RWPE2 (cell line): Measurements from ENCODE around the gene FAM185A.
"Not testable (repeated sequence)": the region's sequence is repeated elsewhere in the genome, so short reads cannot be mapped to it uniquely, and the experiment has no call there.

Experiments
- ATAC-seq: fragments of 200-7000 bp; cut with Tn5 transposase; 3 replicates; pipeline ENCODE4 v1.9.1; 2021; ENCODE audit warnings: low read depth
- DNase-seq: peaks from one replicate; pipeline ENCODE4 v3.0.0-alpha.2; 2020; ENCODE audit warnings: low spot score
- H3K27ac ChIP-seq: fragments of 450-650 bp; 2 replicates; pipeline ENCODE4 v1.5.1; 2017; ENCODE audit warnings: mild to moderate bottlenecking; ENCODE audit not compliant: poor library complexity, severe bottlenecking
- H3K27me3 ChIP-seq: fragments of 250-450 bp; sonication (Bioruptor Pico); 2 replicates; pipeline ENCODE4 v1.5.1; 2021; ENCODE audit warnings: mild to moderate bottlenecking, moderate library complexity; ENCODE audit not compliant: insufficient read depth, poor library complexity, severe bottlenecking
- H3K36me3 ChIP-seq: fragments of 250-450 bp; sonication (Bioruptor Pico); 2 replicates; pipeline ENCODE4 v1.5.1; 2020; ENCODE audit warnings: low read depth, mild to moderate bottlenecking, moderate library complexity
- H3K4me1 ChIP-seq: fragments of 250-450 bp; sonication (Bioruptor Pico); 2 replicates; pipeline ENCODE4 v1.5.1; 2021; ENCODE audit warnings: mild to moderate bottlenecking, moderate library complexity; ENCODE audit not compliant: insufficient read depth, poor library complexity, severe bottlenecking
- H3K4me3 ChIP-seq: fragments of 250-450 bp; sonication (Bioruptor Pico); 2 replicates; pipeline ENCODE4 v1.5.1; 2021; ENCODE audit warnings: mild to moderate bottlenecking, moderate library complexity; ENCODE audit not compliant: severe bottlenecking
- H3K9me3 ChIP-seq: fragments of 250-450 bp; sonication (Bioruptor Pico); 2 replicates; pipeline ENCODE4 v1.5.1; 2021; ENCODE audit warnings: mild to moderate bottlenecking, moderate library complexity; ENCODE audit not compliant: severe bottlenecking
- TF ChIP-seq, protein P1 (sequence below): fragments of 450-650 bp; IDR thresholded peaks from one replicate; pipeline ENCODE4 v1.5.1; 2017; ENCODE audit warnings: mild to moderate bottlenecking, moderate library complexity; ENCODE audit not compliant: poor library complexity, severe bottlenecking

The FAM185A gene

DNA sequence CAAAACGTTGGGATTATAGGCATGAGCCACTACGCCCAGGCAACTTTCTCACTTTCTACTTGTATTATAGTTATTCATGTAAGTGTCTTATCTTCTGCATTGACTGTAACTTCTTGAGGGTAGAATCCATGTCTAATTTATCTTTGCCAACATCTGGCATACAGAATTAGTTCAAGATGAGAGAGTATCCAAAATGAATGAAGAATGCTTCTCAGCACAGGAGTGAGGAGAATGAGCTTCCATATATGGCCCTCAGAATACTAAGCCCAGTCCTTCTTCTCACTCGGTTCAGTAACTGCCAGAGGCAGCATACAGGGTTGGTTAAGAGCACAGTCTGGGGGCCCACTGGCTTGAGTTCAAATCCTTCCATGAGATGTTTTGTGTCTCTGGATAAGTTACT, 89.0 kb downstream of the FAM185A start:
- no peak overlapping the region for H3K27ac ChIP-seq
- H3K4me1 ChIP-seq = peaks cover 27% of the 10 kb centered on the region
- H3K27me3 ChIP-seq = no peaks in the 10 kb centered on the region
- H3K4me3 ChIP-seq = no peak overlapping the region
- no peak for DNase-seq
- no peak for ATAC-seq
- TF ChIP-seq, protein P1, sequence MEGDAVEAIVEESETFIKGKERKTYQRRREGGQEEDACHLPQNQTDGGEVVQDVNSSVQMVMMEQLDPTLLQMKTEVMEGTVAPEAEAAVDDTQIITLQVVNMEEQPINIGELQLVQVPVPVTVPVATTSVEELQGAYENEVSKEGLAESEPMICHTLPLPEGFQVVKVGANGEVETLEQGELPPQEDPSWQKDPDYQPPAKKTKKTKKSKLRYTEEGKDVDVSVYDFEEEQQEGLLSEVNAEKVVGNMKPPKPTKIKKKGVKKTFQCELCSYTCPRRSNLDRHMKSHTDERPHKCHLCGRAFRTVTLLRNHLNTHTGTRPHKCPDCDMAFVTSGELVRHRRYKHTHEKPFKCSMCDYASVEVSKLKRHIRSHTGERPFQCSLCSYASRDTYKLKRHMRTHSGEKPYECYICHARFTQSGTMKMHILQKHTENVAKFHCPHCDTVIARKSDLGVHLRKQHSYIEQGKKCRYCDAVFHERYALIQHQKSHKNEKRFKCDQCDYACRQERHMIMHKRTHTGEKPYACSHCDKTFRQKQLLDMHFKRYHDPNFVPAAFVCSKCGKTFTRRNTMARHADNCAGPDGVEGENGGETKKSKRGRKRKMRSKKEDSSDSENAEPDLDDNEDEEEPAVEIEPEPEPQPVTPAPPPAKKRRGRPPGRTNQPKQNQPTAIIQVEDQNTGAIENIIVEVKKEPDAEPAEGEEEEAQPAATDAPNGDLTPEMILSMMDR = no peak
- H3K9me3 ChIP-seq = no peaks in the 10 kb centered on the region
- H3K36me3 ChIP-seq = no peaks in the 10 kb centered on the region

DNA sequence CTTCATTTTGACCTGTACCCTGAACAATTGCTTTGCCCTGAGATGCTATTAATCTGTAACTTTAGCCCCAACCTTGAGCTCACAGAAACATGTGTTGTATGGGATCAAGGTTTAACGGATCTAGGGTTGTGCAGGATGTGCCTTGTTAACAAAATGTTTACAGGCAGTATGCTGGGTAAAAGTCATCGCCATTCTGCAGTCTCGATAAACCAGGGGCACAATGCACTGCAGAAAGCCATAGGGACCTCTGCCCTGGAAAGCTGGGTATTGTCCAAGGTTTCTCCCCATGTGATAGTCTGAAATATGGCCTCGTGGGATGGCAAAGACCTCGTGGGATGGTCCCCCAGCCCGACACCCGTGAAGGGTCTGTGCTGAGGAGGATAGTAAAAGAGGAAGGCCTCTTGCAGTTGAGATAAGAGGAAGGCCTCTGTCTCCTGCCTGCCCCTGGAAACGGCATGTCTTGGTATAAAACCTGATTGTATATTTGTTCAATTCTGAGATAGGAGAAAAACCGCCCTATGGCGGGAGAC, 89.8 kb downstream of the FAM185A start:
- DNase-seq, H3K27ac ChIP-seq, ATAC-seq, H3K27me3 ChIP-seq, H3K9me3 ChIP-seq, H3K36me3 ChIP-seq, H3K4me3 ChIP-seq: not testable (repeated sequence)
- H3K4me1 ChIP-seq = peaks cover 27% of the 10 kb centered on the region

DNA sequence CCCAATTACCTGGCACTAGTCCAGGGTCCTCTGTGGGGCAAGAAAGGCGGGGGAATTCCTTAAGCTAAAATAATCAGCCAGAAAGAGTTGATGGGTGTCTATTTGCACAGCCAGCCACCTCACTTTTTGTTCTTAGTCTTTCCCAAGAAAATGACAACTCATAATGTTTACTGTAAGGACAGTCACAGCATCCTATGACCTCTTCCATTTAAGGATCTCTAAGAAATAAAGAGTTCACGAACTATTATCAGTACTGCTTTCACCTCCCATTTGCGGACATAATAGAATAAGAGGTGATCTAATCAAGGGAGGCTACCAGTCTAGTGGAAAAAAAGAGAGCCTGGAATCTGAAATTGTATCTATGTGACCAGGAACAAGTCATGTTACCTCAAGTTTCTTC, 91.6 kb downstream of the FAM185A start:
- no peaks in the 10 kb centered on the region for H3K36me3 ChIP-seq
- no peak overlapping the region for H3K27ac ChIP-seq
- H3K4me3 ChIP-seq = no peak overlapping the region
- DNase-seq (no peak), ATAC-seq (no peak)
- TF ChIP-seq, protein P1 = no peak
- no peaks in the 10 kb centered on the region for H3K27me3 ChIP-seq
- peaks cover 16% of the 10 kb centered on the region for H3K4me1 ChIP-seq
- no peaks in the 10 kb centered on the region for H3K9me3 ChIP-seq

DNA sequence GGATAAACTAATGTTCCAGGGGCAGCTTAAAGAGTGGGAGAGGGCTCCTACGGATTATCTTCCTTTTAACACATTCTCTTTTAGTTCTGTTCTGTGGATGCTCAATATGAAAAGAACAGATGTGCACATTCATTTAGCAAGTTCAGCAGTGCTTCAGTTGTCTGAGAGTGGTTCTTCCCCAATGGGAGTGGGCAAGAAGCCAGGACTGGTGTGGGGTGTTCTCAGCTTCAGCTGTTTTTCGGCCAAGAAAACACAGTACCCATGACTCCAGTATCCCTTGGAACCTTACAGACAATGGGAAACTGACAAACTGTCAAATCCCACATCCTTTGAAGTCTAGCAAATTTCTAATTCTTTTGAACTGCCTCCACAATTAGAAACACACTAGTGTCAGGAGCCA, 92.5 kb downstream of the FAM185A start:
- H3K27ac ChIP-seq = no peak overlapping the region
- no peak for DNase-seq

DNA sequence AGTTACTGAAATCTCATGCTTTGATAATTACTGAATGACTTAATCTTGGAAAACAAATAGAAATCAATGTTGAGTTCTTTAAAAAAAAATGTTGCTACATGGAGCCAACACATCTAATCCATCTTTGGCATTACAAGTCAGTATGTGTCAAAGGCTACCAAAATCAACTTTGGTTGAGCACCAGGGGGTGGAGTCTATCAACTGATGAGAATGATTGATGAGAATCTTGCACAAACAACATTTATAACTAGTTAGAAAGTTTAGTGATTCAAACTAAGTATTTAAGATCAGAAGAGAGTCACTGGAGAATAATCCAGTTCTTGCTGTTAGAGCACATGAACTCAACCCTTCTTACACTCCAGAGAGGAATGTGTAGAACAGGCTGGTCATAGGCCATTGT, 93.5 kb downstream of the FAM185A start:
- no peaks in the 10 kb centered on the region for H3K36me3 ChIP-seq
- no peaks in the 10 kb centered on the region for H3K9me3 ChIP-seq
- H3K4me3 ChIP-seq = no peak overlapping the region
- H3K27me3 ChIP-seq = no peaks in the 10 kb centered on the region
- DNase-seq = no peak
- no peak overlapping the region for H3K27ac ChIP-seq
- no peak for ATAC-seq
- no peaks in the 10 kb centered on the region for H3K4me1 ChIP-seq
- TF ChIP-seq, protein P1 = no peak

More for the DNA sequence above, 92.5 kb downstream of the FAM185A start:
- H3K4me1 ChIP-seq = peaks cover 9% of the 10 kb centered on the region
- no peak for ATAC-seq
- H3K36me3 ChIP-seq = no peaks in the 10 kb centered on the region
- no peak overlapping the region for H3K4me3 ChIP-seq
- TF ChIP-seq, protein P1 = no peak
- no peaks in the 10 kb centered on the region for H3K27me3 ChIP-seq
- no peaks in the 10 kb centered on the region for H3K9me3 ChIP-seq
